IMR-90 (cell line): Measurements from ENCODE around the gene GMPPB. TPM values are rescaled to one million over a fixed set of nuclear protein-coding genes. Genes with fewer than 3 reads are reported as not detected.

Source experiments
- ATAC-seq: fragments of 200-7000 bp; cut with Tn5 transposase; 2 replicates; pipeline ENCODE4 v1.9.1; 2020; ENCODE audit warnings: low read depth, mild to moderate bottlenecking, moderate library complexity
- BruUV-seq: library from RNA; stranded (reverse); fragments of 400-500 nt; replicated peaks from 2 replicates; lab custom pipeline; 2021; lab: Mats Ljungman, UMichigan
- CTCF ChIA-PET: fragments of 300-600 bp; formaldehyde crosslinking; extraction: SDS; loops from one replicate; lab custom pipeline; 2021; ENCODE audit warnings: antibody characterized with exemption; lab: Yijun Ruan, JAX
- POLR2A ChIA-PET: fragments of 300-600 bp; sonication (Branson Sonifier 250); formaldehyde crosslinking; loops from one replicate; lab custom pipeline; 2022; ENCODE audit warnings: antibody characterized with exemption; ENCODE audit not compliant: unreplicated experiment; lab: Charles Lee
- DNase-seq: peaks from one replicate; pipeline ENCODE4 v3.0.0; 2013
- H2AFZ ChIP-seq: replicated peaks from 2 replicates; pipeline ENCODE3; 2013; ENCODE audit warnings: low read length, mild to moderate bottlenecking; ENCODE audit not compliant: poor library complexity
- H2AK5ac ChIP-seq: 2 replicates; pipeline ENCODE4 v1.6.1; 2013; ENCODE audit warnings: low read depth, low read length, inconsistent platforms
- H2AK9ac ChIP-seq: replicated peaks from 2 replicates; pipeline ENCODE3; 2013; ENCODE audit warnings: mild to moderate bottlenecking, low read depth, low read length, moderate library complexity; ENCODE audit not compliant: poor library complexity
- H2BK120ac ChIP-seq: 2 replicates; pipeline ENCODE4 v1.6.1; 2013; ENCODE audit warnings: low read depth, low read length, inconsistent platforms
- H2BK15ac ChIP-seq: 3 replicates; pipeline ENCODE4 v1.6.1; 2013; ENCODE audit warnings: low read depth, low read length, inconsistent platforms
- H2BK20ac ChIP-seq: 2 replicates; pipeline ENCODE4 v1.6.1; 2013; ENCODE audit warnings: low read depth, mild to moderate bottlenecking, inconsistent platforms, low read length, moderate library complexity
- H2BK5ac ChIP-seq: 2 replicates; pipeline ENCODE4 v1.6.1; 2013; ENCODE audit warnings: mild to moderate bottlenecking, low read depth, low read length, inconsistent platforms; ENCODE audit not compliant: poor library complexity, severe bottlenecking
- H3K14ac ChIP-seq: replicated peaks from 2 replicates; pipeline ENCODE4 v1.6.1; 2013; ENCODE audit warnings: low read depth, low read length, inconsistent platforms
- H3K18ac ChIP-seq: 2 replicates; pipeline ENCODE4 v1.6.1; 2013; ENCODE audit warnings: low read depth, low read length, control low read depth
- H3K23ac ChIP-seq: 2 replicates; pipeline ENCODE4 v1.6.1; 2013; ENCODE audit warnings: low read depth, low read length, inconsistent platforms
- H3K27ac ChIP-seq: 2 replicates; pipeline ENCODE4 v1.5.1; 2013; ENCODE audit warnings: mild to moderate bottlenecking, control low read depth, low read length; ENCODE audit not compliant: insufficient read depth
- H3K27me3 ChIP-seq: 2 replicates; pipeline ENCODE4 v1.6.1; 2013; ENCODE audit warnings: low read length; ENCODE audit not compliant: control insufficient read depth, insufficient read depth
- H3K36me3 ChIP-seq: 2 replicates; pipeline ENCODE4 v1.6.1; 2013; ENCODE audit warnings: low read length, mixed read lengths; ENCODE audit not compliant: control insufficient read depth, insufficient read depth
- H3K4ac ChIP-seq: 2 replicates; pipeline ENCODE4 v1.6.1; 2013; ENCODE audit warnings: low read depth, low read length, inconsistent platforms
- H3K4me1 ChIP-seq: 2 replicates; pipeline ENCODE4 v1.6.1; 2013; ENCODE audit warnings: low read length, mixed read lengths; ENCODE audit not compliant: control insufficient read depth, insufficient read depth
- H3K4me2 ChIP-seq: 2 replicates; pipeline ENCODE4 v1.6.1; 2013; ENCODE audit warnings: low read depth, mild to moderate bottlenecking, control low read depth, low read length, moderate library complexity
- H3K4me3 ChIP-seq: 2 replicates; pipeline ENCODE4 v1.5.1; 2013; ENCODE audit warnings: low read depth, mild to moderate bottlenecking, control low read depth, low read length, moderate library complexity; ENCODE audit not compliant: insufficient read depth
- H3K56ac ChIP-seq: 2 replicates; pipeline ENCODE4 v1.6.1; 2013; ENCODE audit warnings: low read length, inconsistent platforms; ENCODE audit not compliant: insufficient read depth; ENCODE audit errors: extremely low read depth
- H3K79me1 ChIP-seq, 2 experiments: 2 replicates each; pipeline ENCODE4 v1.6.1; 2013; ENCODE audit warnings: low read length in 2 of 2, inconsistent platforms in 1 of 2, low read depth in 1 of 2
- H3K9ac ChIP-seq: 2 replicates; pipeline ENCODE4 v1.6.1; 2013; ENCODE audit warnings: low read depth, low read length, control low read depth
- H3K9me1 ChIP-seq: 2 replicates; pipeline ENCODE4 v1.6.1; 2013; ENCODE audit warnings: low read length, inconsistent platforms; ENCODE audit not compliant: insufficient read depth
- H3K9me3 ChIP-seq: 2 replicates; pipeline ENCODE4 v1.6.1; 2013; ENCODE audit warnings: low read length; ENCODE audit not compliant: control insufficient read depth, insufficient read depth
- H4K20me1 ChIP-seq: 2 replicates; pipeline ENCODE4 v1.6.1; 2013; ENCODE audit warnings: low read length, inconsistent platforms; ENCODE audit not compliant: insufficient read depth
- H4K5ac ChIP-seq: 2 replicates; pipeline ENCODE4 v1.6.1; 2013; ENCODE audit warnings: mild to moderate bottlenecking, low read depth, low read length, control low read depth
- H4K8ac ChIP-seq, 2 experiments: 2 replicates each; pipeline ENCODE4 v1.6.1; 2013; ENCODE audit warnings: low read depth in 2 of 2, low read length in 2 of 2, control low read depth in 1 of 2, inconsistent platforms in 1 of 2
- H4K91ac ChIP-seq: 2 replicates; pipeline ENCODE4 v1.6.1; 2013; ENCODE audit warnings: low read depth, low read length, inconsistent platforms; ENCODE audit not compliant: insufficient read depth
- CEBPB ChIP-seq: IDR thresholded peaks from 2 replicates; pipeline ENCODE4 v1.6.1; 2012; ENCODE audit warnings: low read depth, low read length, improper control_type of control experiment
- CHD1 ChIP-seq: IDR thresholded peaks from 2 replicates; pipeline ENCODE4 v1.6.1; 2012; ENCODE audit warnings: low read depth, low read length, improper control_type of control experiment
- CTCF ChIP-seq: conservative IDR thresholded peaks from 2 replicates; pipeline ENCODE4 v1.5.1; 2012; ENCODE audit warnings: mild to moderate bottlenecking, low read depth, low read length, improper control_type of control experiment
- ELK1 ChIP-seq: fragments of 150-350 bp; IDR thresholded peaks from 2 replicates; pipeline ENCODE4 v1.6.1; 2016; ENCODE audit warnings: low read depth, mild to moderate bottlenecking, low read length, moderate library complexity, borderline replicate concordance
- FOS ChIP-seq: fragments of 150-350 bp; IDR thresholded peaks from 2 replicates; pipeline ENCODE4 v1.6.1; 2016; ENCODE audit warnings: low read depth, low read length
- MAZ ChIP-seq: IDR thresholded peaks from 2 replicates; pipeline ENCODE4 v1.6.1; 2012; ENCODE audit warnings: low read depth, mild to moderate bottlenecking, low read length, improper control_type of control experiment, moderate library complexity, borderline replicate concordance
- MXI1 ChIP-seq: IDR thresholded peaks from 2 replicates; pipeline ENCODE4 v1.6.1; 2012; ENCODE audit warnings: low read depth, mild to moderate bottlenecking, low read length, moderate library complexity, borderline replicate concordance
- NFE2L2 ChIP-seq: fragments of 150-350 bp; IDR thresholded peaks from 2 replicates; pipeline ENCODE4 v1.6.1; 2016; ENCODE audit warnings: low read depth, mild to moderate bottlenecking, low read length
- RAD21 ChIP-seq: IDR thresholded peaks from 2 replicates; pipeline ENCODE4 v1.6.1; 2012; ENCODE audit warnings: low read length, improper control_type of control experiment
- RCOR1 ChIP-seq: IDR thresholded peaks from 2 replicates; pipeline ENCODE4 v1.6.1; 2012; ENCODE audit warnings: mild to moderate bottlenecking, low read length, improper control_type of control experiment; ENCODE audit not compliant: insufficient replicate concordance
- SMC3 ChIP-seq: fragments of 150-350 bp; IDR thresholded peaks from 2 replicates; pipeline ENCODE4 v1.6.1; 2016; ENCODE audit warnings: low read depth, mild to moderate bottlenecking, antibody characterized with exemption, low read length, moderate library complexity
- USF2 ChIP-seq: fragments of 150-350 bp; IDR thresholded peaks from 2 replicates; pipeline ENCODE4 v1.6.1; 2017; ENCODE audit warnings: mild to moderate bottlenecking, antibody characterized with exemption, low read length, low read depth
- WGBS, 2 experiments: methylation state at CpG; one replicate each; pipeline versions ENCODE4 v1.1.5 to v1.1.7; 2013; ENCODE audit warnings: missing lambda C conversion rate in 2 of 2; ENCODE audit not compliant: insufficient read length in 1 of 2; ENCODE audit errors: extremely low coverage in 2 of 2; 5-methylcytosine and 5-hydroxymethylcytosine counted together
- dilution Hi-C: fragments of 300-500 bp; cut with HindIII; formaldehyde crosslinking; loops from one replicate; pipeline ENCODE4 v1.14.3; 2018; ENCODE audit warnings: low sequenced_read_pairs; ENCODE audit not compliant: unreplicated experiment
- in situ Hi-C: fragments of 300-500 bp; cut with MboI; formaldehyde crosslinking; loops from 3 replicates; pipeline ENCODE4 v1.14.3; 2019; ENCODE audit warnings: low sequenced_read_pairs, inconsistent platforms, mixed read lengths
- intact Hi-C: fragments of 100-400 bp; cut with micrococcal nuclease; formaldehyde crosslinking; loops from 2 replicates; pipeline ENCODE4 v1.10.0; 2022
- polyA plus RNA-seq, 3 experiments: library from polyadenylated mRNA; depleted of rRNA; stranded (reverse); fragments of >200 nt; gene quantifications; 2 replicates each; pipeline ENCODE4 v1.2.3, GENCODE V29; 2012; ENCODE audit warnings: low replicate concordance in 1 of 3
- total RNA-seq: library from RNA; depleted of rRNA; stranded (reverse); fragments of >200 nt; gene quantifications from 2 replicates; pipeline ENCODE4 v1.2.3, GENCODE V29; 2012

GMPPB gene
- total and polyA plus RNA-seq, 2 of the 4 experiments (the other 2 are of a cell fraction): 27.9 to 37.3 TPM

- Histone ChIP-seq H4K20me1 (peaks cover 19% of the 10 kb centered on the region), H4K91ac (no peak overlapping the region), H4K8ac (no peak overlapping the region), H3K4me2 (no peak overlapping the region), H3K4ac (no peak overlapping the region), H3K4me1 (peaks cover 6% of the 10 kb centered on the region), H3K9me3 (no peaks in the 10 kb centered on the region), H3K56ac (no peak overlapping the region), H3K9ac (no peak overlapping the region), H2BK120ac (no peak overlapping the region), H2BK15ac (no peak overlapping the region), H3K27me3 (no peaks in the 10 kb centered on the region), H3K14ac (no peak overlapping the region), H2BK20ac (no peak overlapping the region), H3K18ac (no peak overlapping the region), H2AK9ac (no peak overlapping the region), H3K23ac (no peak overlapping the region), H2AK5ac (no peak overlapping the region), H3K79me1 (peaks cover 4 to 21% of the 10 kb centered on the region in 2 experiments; a peak in 3 of 4 replicates), H3K27ac (no peak overlapping the region), H3K9me1 (no peaks in the 10 kb centered on the region; the same call in 1 of the 2 replicates), H3K4me3 (no peak overlapping the region), H2AFZ (no peak overlapping the region), H2BK5ac (no peak overlapping the region), H4K5ac (no peak overlapping the region), H3K36me3 (peaks cover 22% of the 10 kb centered on the region)
- WGBS, 2 experiments: 100% methylated on average over 6 of the region's 16 CpGs; no CpG with 5 or more reads in 1 of the 2 experiments
- intact Hi-C loops: no loop called here
- CTCF ChIA-PET: interaction anchor here (0.6 kb wide), 1 partner anchor 310 kb away, joined by 3 read pairs; no protein-coding TSS in a partner anchor
- in situ Hi-C loops: no loop called here
- TF ChIP-seq MXI1 (no peak), CEBPB (no peak), NFE2L2 (no peak), CTCF (no peak), RAD21 (no peak), CHD1 (no peak), ELK1 (no peak), MAZ (no peak), SMC3 (no peak), RCOR1 (no peak), USF2 (no peak), FOS (no peak)
- ATAC-seq (no peak), DNase-seq (no peak)
- POLR2A ChIA-PET: no interaction called here
- BruUV-seq: no TSS peak
- dilution Hi-C loops: no loop called here
Observed at GRCh38 chr3:49716691-49717210, 7.0 kb downstream of the GMPPB start.
